GM19238 (cell line): ENCODE data around the gene PDCD1.
A peak's percentile ranks its signal among the peaks of the same experiment; 100 is the strongest.

Experiments used
- DNase-seq: peaks from one replicate; pipeline ENCODE4 v3.0.0; 2011; ENCODE audit warnings: low spot score; ENCODE audit not compliant: insufficient read length

Gene PDCD1

GRCh38 chr2:241865957-241866789 is 7.5 kb upstream of the PDCD1 start:
- DNase-seq: no peak

DNA sequence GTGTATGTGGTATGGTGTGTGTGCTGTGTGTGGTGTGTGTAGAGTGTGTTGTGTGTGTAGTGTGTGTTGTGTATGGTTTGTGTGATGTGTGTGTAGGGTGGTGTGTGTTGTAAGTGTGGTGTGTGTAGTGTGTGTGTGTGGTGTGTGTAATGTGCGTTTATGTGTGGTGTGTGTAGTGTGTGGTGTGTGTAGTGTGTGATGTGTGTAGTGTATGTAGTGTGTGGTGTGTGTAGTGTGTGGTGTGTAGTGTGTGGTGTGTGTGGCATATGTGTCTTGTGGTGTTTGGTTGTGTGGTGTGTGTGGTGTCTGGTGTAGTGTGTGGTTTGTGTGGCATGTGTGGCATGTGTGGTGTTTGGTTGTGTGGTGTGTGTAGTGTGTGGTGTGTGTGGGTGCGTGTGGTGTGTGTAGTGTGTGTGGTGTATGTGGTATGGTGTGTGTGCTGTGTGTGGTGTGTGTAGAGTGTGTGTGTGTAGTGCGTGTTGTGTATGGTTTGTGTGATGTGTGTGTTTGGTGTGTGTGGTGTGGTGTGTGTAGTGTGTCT is 6.8 kb upstream of the PDCD1 start:
- no peak for DNase-seq

GRCh38 chr2:241864850-241865213 is 6.1 kb upstream of the PDCD1 start:
- no peak for DNase-seq

GRCh38 chr2:241864168-241864849 is 5.6 kb upstream of the PDCD1 start:
- DNase-seq: no peak

GRCh38 chr2:241863536-241863954 is 4.9 kb upstream of the PDCD1 start:
- DNase-seq: no peak

DNA sequence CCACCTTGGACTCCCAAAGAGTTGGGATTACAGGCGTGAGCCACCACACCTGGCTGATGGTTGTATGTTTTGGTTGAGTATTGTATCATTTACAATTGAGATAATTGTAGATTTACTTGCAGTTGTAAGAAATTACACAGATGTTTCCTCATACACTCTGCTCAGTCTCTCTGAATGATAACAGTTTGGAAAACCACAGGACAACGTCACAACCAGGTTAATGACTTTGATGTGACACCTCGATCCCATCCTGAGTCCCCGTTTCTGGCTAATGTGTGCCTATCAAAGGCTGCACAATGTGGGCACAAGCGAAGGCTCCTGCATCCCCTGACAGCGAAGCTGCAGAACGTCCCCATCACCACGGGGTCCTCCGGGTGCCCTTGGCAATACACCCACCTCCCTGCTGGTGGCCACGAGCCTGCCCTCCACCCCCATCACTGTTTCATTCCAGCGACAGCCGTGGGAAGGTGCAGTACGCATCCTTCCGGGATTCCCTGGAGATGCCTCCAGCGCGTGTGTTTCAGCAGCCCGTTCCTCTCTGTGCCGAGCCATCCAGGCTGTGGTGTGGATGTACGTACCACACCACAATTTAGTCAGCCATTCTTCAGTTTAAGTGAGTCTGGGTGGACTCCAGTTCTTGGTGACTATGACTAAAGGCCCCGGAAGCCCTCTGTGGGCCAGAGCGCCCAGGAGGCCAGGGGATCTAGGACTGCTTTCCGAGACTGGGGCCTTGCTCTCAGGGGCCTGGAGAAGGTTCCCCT is 4.3 kb upstream of the PDCD1 start:
- no peak for DNase-seq

DNA sequence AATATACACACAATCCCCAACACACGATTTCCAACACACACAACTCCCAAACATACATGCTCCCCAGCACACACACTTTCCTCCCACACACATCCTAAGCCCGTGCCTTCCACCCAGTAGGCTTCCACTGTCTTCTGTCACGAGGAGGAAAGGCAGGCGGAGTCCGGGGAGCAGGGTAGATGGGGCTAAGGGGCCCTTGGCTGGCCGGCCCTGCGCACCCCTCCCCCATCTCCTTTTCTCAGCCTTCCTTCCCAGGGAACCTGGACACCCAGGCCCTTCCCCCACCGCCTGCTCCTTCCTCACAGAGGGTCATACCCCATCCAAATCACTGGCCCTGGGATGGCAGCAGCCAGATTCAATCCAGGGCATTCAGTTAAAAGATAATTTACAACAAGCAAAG is 3.4 kb upstream of the PDCD1 start:
- no peak for DNase-seq

- no peak for DNase-seq
Measured at GRCh38 chr2:241861264-241861663, 2.6 kb upstream of the PDCD1 start.

DNA sequence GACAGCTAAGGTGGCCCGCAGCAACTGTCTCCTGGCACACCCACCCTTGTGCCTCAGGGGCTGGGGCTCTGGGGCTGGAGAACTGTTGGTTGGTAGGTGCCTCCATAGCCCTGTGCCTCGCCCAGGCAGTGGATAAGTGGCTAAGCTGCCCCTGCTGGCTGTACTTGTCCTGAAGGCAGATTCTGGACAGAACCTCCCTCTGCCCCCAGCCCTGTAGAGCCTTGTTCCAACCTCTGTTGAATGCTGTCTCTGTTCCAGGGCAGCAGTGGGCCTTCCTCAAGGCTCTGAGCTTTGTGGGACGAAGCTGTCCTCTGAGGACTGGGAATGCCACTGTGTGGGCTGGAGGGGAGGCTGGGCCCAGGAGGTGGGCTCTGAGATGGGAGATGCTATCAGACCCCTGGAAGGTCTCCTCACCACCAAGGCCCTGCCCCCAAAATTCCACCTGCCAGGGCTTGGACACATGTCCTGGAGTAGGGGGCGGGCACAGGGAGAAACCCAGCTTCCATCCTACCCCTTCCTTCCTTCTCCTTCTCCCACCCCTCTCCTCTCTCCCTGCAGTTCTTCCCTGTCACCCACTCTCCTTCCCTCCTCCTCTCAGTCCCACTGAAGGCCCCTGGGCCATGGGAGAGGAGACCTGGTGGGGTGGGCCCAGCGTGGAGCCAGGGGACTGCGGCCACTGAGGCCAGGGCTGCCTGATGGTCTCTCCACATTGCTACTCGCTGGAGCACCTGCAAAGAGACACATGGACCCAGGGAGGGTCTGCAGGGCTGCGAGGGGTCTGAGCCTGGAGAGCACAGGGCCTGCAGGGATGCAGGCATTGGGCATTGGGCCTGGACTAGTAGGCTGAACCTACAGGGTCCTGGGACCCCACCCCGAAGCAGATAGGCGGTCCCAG is 1.7 kb upstream of the PDCD1 start:
- DNase-seq: no peak

DNA sequence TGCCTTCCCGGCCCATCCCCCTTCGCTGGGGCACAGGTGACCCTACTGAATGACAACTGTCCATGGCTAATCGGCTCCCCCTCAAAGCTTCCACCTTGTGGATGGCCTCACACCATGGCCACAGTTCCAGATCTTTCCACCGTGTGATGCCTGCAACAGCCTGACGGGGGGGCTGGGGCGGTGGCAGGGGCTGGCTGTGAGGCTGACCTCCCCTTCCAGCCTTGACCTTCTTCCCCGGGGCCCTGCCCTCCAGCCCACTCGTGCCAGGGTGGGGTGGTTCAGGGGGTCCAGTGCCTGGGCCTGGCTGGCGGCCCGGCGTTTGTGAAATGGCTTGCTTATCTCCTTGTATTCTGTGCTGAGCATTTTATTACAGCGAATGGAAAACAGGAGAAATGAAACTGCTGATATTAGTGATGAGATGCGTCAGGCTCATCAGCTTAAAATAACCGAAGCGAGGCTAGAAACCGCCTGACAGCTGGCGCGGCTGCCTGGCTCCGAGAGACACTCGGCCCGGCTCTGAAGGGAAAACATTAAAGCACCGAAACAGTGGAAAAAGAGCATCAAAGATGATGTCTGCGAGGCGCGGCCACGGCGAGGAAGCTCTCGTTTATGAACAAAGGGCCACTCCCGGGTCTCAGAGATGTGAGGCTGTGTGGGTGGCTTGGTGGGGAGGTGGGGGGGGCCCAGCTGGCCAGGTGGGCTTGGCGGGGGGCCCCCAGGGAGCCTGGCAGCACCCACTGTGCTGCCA is 916 bp upstream of the PDCD1 start:
- DNase-seq: peak; percentile 74

- DNase-seq: no peak
Measured at GRCh38 chr2:241859017-241859435, 332 bp upstream of the PDCD1 start.

GRCh38 chr2:241857572-241858121 is 1.0 kb downstream of the PDCD1 start:
- no peak for DNase-seq

DNA sequence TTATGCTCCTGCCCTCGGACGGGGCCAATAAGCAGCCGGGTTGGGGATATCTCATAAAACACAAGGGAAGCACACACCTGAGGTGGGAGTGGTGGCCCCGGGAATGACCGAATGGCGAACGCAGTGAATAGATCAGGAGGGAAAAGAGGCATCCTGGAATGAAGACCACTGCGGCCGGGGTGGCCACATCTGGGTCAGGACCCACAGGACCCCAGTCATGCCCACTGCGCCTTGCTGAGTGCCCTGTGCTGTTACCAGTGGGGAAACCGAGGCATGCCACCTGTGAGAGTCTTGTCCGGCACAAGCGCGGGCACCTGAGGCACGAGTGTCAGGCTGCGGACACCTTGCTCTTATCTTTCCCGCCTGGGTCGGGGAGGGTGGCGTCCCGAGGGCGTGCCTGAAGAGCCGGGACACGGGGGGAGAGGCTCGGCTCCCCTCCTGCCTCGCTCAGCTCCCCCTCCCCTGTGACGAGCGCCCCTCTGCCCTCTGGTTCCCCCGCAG is 1.6 kb downstream of the PDCD1 start:
- DNase-seq: no peak

GRCh38 chr2:241855888-241856422 is 2.7 kb downstream of the PDCD1 start:
- DNase-seq: no peak

GRCh38 chr2:241855245-241855887 is 3.3 kb downstream of the PDCD1 start:
- no peak for DNase-seq

GRCh38 chr2:241854342-241855244 is 4.1 kb downstream of the PDCD1 start:
- DNase-seq: no peak

- no peak for DNase-seq
Measured at GRCh38 chr2:241853651-241854341, 4.9 kb downstream of the PDCD1 start.
